Choroid plexus epithelial cell (primary cell): Measurements from ENCODE around the gene RAB3B.

Experiments
- DNase-seq: peaks from one replicate; pipeline ENCODE4 v3.0.0-alpha.2; 2010; ENCODE audit warnings: low read depth
- H3K4me3 ChIP-seq: 2 replicates; pipeline ENCODE4 v1.5.1; 2011; ENCODE audit warnings: low read depth, mild to moderate bottlenecking, control low read depth, low read length, moderate library complexity
- CTCF ChIP-seq: conservative IDR thresholded peaks from 2 replicates; pipeline ENCODE4 v1.5.1; 2011; ENCODE audit warnings: low read depth, mild to moderate bottlenecking, control low read depth, inconsistent platforms, low read length, moderate library complexity

Gene RAB3B

GRCh38 chr1:51933344-51933743 is 57.2 kb downstream of the RAB3B start:
- no peak overlapping the region for H3K4me3 ChIP-seq
- no peak for TF ChIP-seq CTCF
- DNase-seq, result no peak

- no peak for DNase-seq
- TF ChIP-seq CTCF, result no peak
- H3K4me3 ChIP-seq, result no peak overlapping the region
Measured at GRCh38 chr1:51930329-51930728, 60.2 kb downstream of the RAB3B start.

GRCh38 chr1:51928896-51929295 is 61.6 kb downstream of the RAB3B start:
- no peak for TF ChIP-seq CTCF
- no peak overlapping the region for H3K4me3 ChIP-seq
- DNase-seq, result no peak

GRCh38 chr1:51927029-51927428 is 63.5 kb downstream of the RAB3B start:
- DNase-seq, result no peak
- H3K4me3 ChIP-seq, result no peak overlapping the region
- TF ChIP-seq CTCF, result no peak

- H3K4me3 ChIP-seq, result no peak overlapping the region
- TF ChIP-seq CTCF, result peak; percentile 80
- DNase-seq, result peak; percentile 82
Measured at GRCh38 chr1:51926171-51926812, 64.2 kb downstream of the RAB3B start.

- peak; percentile 26 for DNase-seq
- no peak for TF ChIP-seq CTCF
Measured at GRCh38 chr1:51924455-51924854, 66.0 kb downstream of the RAB3B start.

GRCh38 chr1:51922040-51922439 is 68.5 kb downstream of the RAB3B start:
- no peak for TF ChIP-seq CTCF
- no peak overlapping the region for H3K4me3 ChIP-seq
- no peak for DNase-seq

More at GRCh38 chr1:51924455-51924854, 66.0 kb downstream of the RAB3B start:
- H3K4me3 ChIP-seq, result no peak overlapping the region
